RWPE1 (cell line): ENCODE results near the gene TMPRSS5.
"Not testable (repeated sequence)": the region's sequence is repeated elsewhere in the genome, so short reads cannot be mapped to it uniquely, and the experiment has no call there.

Experiments
- CTCF ChIA-PET: fragments of 350-600 bp; sonication (Branson Sonifier 250); formaldehyde crosslinking; extraction: SDS; loops from one replicate; lab custom pipeline; 2021; lab: Yijun Ruan, JAX
- POLR2A ChIA-PET: fragments of 400-600 bp; formaldehyde crosslinking; extraction: SDS; loops from one replicate; lab custom pipeline; 2020; ENCODE audit warnings: antibody characterized with exemption; ENCODE audit not compliant: low non-redundant PET; lab: Yijun Ruan, JAX
- DNase-seq: peaks from one replicate; pipeline ENCODE4 v3.0.0; 2012; ENCODE audit warnings: low spot score
- H3K27ac ChIP-seq: fragments of 450-650 bp; 2 replicates; pipeline ENCODE4 v1.5.1; 2017
- CTCF ChIP-seq: fragments of 450-650 bp; conservative IDR thresholded peaks from 2 replicates; pipeline ENCODE4 v1.5.1; 2017; ENCODE audit warnings: low read depth, mild to moderate bottlenecking

TMPRSS5 gene

GRCh38 chr11:113674397-113674685 is 31.8 kb downstream of the TMPRSS5 start:
- no peak for TF ChIP-seq CTCF
- POLR2A ChIA-PET, result no interaction called here
- CTCF ChIA-PET, result no interaction called here
- no peak overlapping the region for H3K27ac ChIP-seq
- no peak for DNase-seq

- POLR2A ChIA-PET, result no interaction called here
- no peak for DNase-seq
- CTCF ChIA-PET, result no interaction called here
- H3K27ac ChIP-seq, result no peak overlapping the region
- no peak for TF ChIP-seq CTCF
These were observed 32.3 kb downstream of the TMPRSS5 start for GRCh38 chr11:113673550-113674396.

- H3K27ac ChIP-seq, POLR2A ChIA-PET, CTCF ChIA-PET, DNase-seq: not testable (repeated sequence)
These were observed 34.2 kb downstream of the TMPRSS5 start for GRCh38 chr11:113671914-113672313.

GRCh38 chr11:113670831-113671215 is 35.3 kb downstream of the TMPRSS5 start:
- no peak overlapping the region for H3K27ac ChIP-seq
- no peak for DNase-seq
- TF ChIP-seq CTCF, result no peak
- ChIA-PET CTCF (interaction anchor here (0.6 kb wide), 1 partner anchor 384 kb away, joined by 5 read pairs; no protein-coding TSS in a partner anchor), POLR2A (no interaction called here)

- TF ChIP-seq CTCF, result no peak
- ChIA-PET POLR2A (no interaction called here), CTCF (interaction anchor here (0.6 kb wide), 1 partner anchor 384 kb away, joined by 5 read pairs; no protein-coding TSS in a partner anchor)
- DNase-seq, result no peak
- H3K27ac ChIP-seq, result no peak overlapping the region
These were observed 35.8 kb downstream of the TMPRSS5 start for GRCh38 chr11:113670149-113670830.

- H3K27ac ChIP-seq, result no peak overlapping the region
- CTCF ChIA-PET, result interaction anchor here (0.6 kb wide), 1 partner anchor 8 kb away, joined by 3 read pairs; no protein-coding TSS in a partner anchor
- POLR2A ChIA-PET, result no interaction called here
These were observed 37.9 kb downstream of the TMPRSS5 start for GRCh38 chr11:113668255-113668654.

More at GRCh38 chr11:113668255-113668654, 37.9 kb downstream of the TMPRSS5 start:
- no peak for TF ChIP-seq CTCF
- DNase-seq, result no peak
